ENCODE results near the gene GADD45G.

DNA sequence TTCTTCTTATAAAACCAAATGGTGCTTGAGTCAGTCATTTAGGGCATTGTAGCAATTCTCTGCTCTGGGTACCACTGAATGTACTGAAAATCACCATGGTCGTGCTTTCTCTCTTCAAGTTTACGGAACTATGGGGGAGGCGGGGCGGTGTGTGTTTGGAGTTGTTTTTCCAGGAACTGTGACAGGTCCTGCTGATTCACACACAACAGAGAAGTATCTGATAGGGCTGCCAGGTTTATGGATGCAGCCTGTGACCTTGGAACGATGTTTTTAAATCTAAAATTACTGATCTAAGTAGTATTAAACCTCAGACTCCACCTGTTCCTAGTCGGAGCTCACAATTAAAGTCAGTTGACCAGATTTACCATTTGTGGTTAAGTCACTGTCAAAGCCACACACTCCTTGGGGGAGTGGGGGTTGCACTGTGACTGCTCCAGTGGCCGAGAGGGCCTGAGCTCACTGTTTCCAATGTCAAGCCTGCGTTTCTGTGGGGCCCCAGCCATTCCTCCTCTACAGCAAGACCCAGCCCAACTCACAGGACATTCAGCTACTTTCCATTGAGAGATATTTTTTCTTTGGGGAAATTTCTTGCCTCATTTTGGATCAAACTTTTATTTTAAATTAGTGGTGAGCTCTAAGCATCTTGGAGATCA is 44.4 kb downstream of the GADD45G start:
- TF ChIP-seq EZH2phosphoT487 (IDR thresholded peaks at IDR 0.05; ENCODE audit: borderline replicate concordance, low read depth) (no peak), CTCF (IDR thresholded peaks at IDR 0.05) (no peak), RFX5 (IDR thresholded peaks at IDR 0.05; ENCODE audit: low read length) (no peak)
- TF ChIP-seq, protein P1, sequence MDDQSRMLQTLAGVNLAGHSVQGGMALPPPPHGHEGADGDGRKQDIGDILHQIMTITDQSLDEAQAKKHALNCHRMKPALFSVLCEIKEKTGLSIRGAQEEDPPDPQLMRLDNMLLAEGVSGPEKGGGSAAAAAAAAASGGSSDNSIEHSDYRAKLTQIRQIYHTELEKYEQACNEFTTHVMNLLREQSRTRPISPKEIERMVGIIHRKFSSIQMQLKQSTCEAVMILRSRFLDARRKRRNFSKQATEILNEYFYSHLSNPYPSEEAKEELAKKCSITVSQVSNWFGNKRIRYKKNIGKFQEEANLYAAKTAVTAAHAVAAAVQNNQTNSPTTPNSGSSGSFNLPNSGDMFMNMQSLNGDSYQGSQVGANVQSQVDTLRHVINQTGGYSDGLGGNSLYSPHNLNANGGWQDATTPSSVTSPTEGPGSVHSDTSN (IDR thresholded peaks at IDR 0.05): no peak
